SK-N-SH (cell line): Measurements from ENCODE around the gene CCDC194. TPM values are rescaled to one million over a fixed set of nuclear protein-coding genes. Genes with fewer than 3 reads are reported as not detected.
A peak's percentile ranks its signal among the peaks of the same experiment; 100 is the strongest.

ENCODE experiments used
- CTCF ChIA-PET: fragments of 300-600, 350-600 bp; formaldehyde crosslinking; extraction: SDS; loops from one replicate; lab custom pipeline; 2021; lab: Yijun Ruan, JAX
- POLR2A ChIA-PET: fragments of 350-600 bp; sonication (Branson Sonifier 250); formaldehyde crosslinking; extraction: SDS; loops from one replicate; lab custom pipeline; 2020; ENCODE audit warnings: antibody characterized with exemption, inconsistent platforms; lab: Yijun Ruan, JAX
- DNase-seq: peaks from one replicate; pipeline ENCODE4 v3.0.0; 2012
- H2AFZ ChIP-seq: fragments of 200-600 bp; sonication (generic); 2 replicates; pipeline ENCODE4 v1.8.1; 2016; ENCODE audit warnings: antibody characterized with exemption, mild to moderate bottlenecking, low read depth
- H3F3A ChIP-seq: fragments of 200-600 bp; sonication (generic); replicated peaks from 2 replicates; pipeline ENCODE3; 2016; ENCODE audit warnings: antibody characterized with exemption, mild to moderate bottlenecking; ENCODE audit not compliant: insufficient read depth
- H3K27ac ChIP-seq, 2 experiments: fragments of 200-500 bp in 1 of 2; fragments of 200-600 bp in 1 of 2; sonication (Bioruptor generic) in 1 of 2; sonication (generic), shearing (Covaris generic) in 1 of 2; 2 replicates each; pipeline versions ENCODE4 v1.5.1 to v1.6.1; 2014 to 2016; ENCODE audit warnings: low read depth in 2 of 2, inconsistent platforms in 1 of 2, low read length in 1 of 2, mild to moderate bottlenecking in 1 of 2, mixed read lengths in 1 of 2
- H3K27me3 ChIP-seq: fragments of 200-600 bp; sonication (generic), shearing (Covaris generic); 2 replicates; pipeline ENCODE4 v1.6.1; 2016; ENCODE audit warnings: mixed run types; ENCODE audit not compliant: insufficient read depth
- H3K36me3 ChIP-seq, 2 experiments: fragments of 200-500 bp in 1 of 2; fragments of 200-600 bp in 1 of 2; sonication (Bioruptor generic) in 1 of 2; sonication (generic) in 1 of 2; replicated peaks in 1 of 2; 2 replicates each; pipeline versions ENCODE3 to v1.5.1; 2014 to 2016; ENCODE audit warnings: low read length in 1 of 2, mild to moderate bottlenecking in 1 of 2; ENCODE audit not compliant: insufficient read depth in 2 of 2, control insufficient read depth in 1 of 2
- H3K4me1 ChIP-seq, 2 experiments: fragments of 200-500 bp in 1 of 2; fragments of 200-600 bp in 1 of 2; sonication (Bioruptor generic) in 1 of 2; sonication (generic), shearing (Covaris generic) in 1 of 2; 2 replicates each; pipeline versions ENCODE4 v1.5.1 to v1.6.1; 2014 to 2016; ENCODE audit warnings: low read depth in 1 of 2, low read length in 1 of 2, mixed run types in 1 of 2; ENCODE audit not compliant: insufficient read depth in 2 of 2, control insufficient read depth in 1 of 2
- H3K4me2 ChIP-seq: fragments of 200-600 bp; sonication (generic), shearing (Covaris generic); 2 replicates; pipeline ENCODE4 v1.6.1; 2017; ENCODE audit warnings: mixed run types
- H3K4me3 ChIP-seq, 2 experiments: fragments of 200-500 bp in 1 of 2; fragments of 200-600 bp in 1 of 2; sonication (Bioruptor generic) in 1 of 2; sonication (generic), shearing (Covaris generic) in 1 of 2; 2 replicates each; pipeline versions ENCODE4 v1.5.1 to v1.8.1; 2014 to 2016; ENCODE audit warnings: low read depth in 2 of 2, inconsistent platforms in 1 of 2, low read length in 1 of 2, mild to moderate bottlenecking in 1 of 2, mixed read lengths in 1 of 2, moderate library complexity in 1 of 2
- H3K79me2 ChIP-seq: fragments of 200-600 bp; sonication (generic); 2 replicates; pipeline ENCODE4 v1.8.1; 2017; ENCODE audit warnings: mild to moderate bottlenecking; ENCODE audit not compliant: insufficient read depth
- H3K9ac ChIP-seq: fragments of 200-600 bp; sonication (generic); 2 replicates; pipeline ENCODE4 v1.6.1; 2017; ENCODE audit warnings: mixed run types
- H3K9me2 ChIP-seq: fragments of 200-600 bp; sonication (generic); 2 replicates; pipeline ENCODE4 v1.6.1; 2017; ENCODE audit warnings: mixed run types
- H3K9me3 ChIP-seq: fragments of 200-600 bp; sonication (generic); 2 replicates; pipeline ENCODE4 v1.6.1; 2017; ENCODE audit warnings: mixed run types, mild to moderate bottlenecking, moderate library complexity
- H4K20me1 ChIP-seq: fragments of 200-600 bp; sonication (generic); 2 replicates; pipeline ENCODE4 v1.6.1; 2017; ENCODE audit warnings: mild to moderate bottlenecking, mixed run types; ENCODE audit not compliant: insufficient read depth
- EZH2phosphoT487 ChIP-seq: fragments of 200-600 bp; sonication (generic); IDR thresholded peaks from 2 replicates; pipeline ENCODE4 v1.6.1; 2017; ENCODE audit warnings: low read depth, mixed run types, mild to moderate bottlenecking, antibody characterized with exemption, moderate library complexity, borderline replicate concordance
- FOXM1 ChIP-seq: IDR thresholded peaks from 2 replicates; pipeline ENCODE4 v1.4.0; 2012; ENCODE audit warnings: low read depth, mild to moderate bottlenecking
- MXI1 ChIP-seq: IDR thresholded peaks from 2 replicates; pipeline ENCODE4 v1.6.1; 2012; ENCODE audit warnings: mild to moderate bottlenecking, low read depth, low read length, improper control_type of control experiment
- NFIC ChIP-seq: IDR thresholded peaks from 2 replicates; pipeline ENCODE4 v1.4.0; 2012; ENCODE audit warnings: borderline replicate concordance
- RAD21 ChIP-seq: IDR thresholded peaks from 2 replicates; pipeline ENCODE4 v1.6.1; 2012; ENCODE audit warnings: mild to moderate bottlenecking, low read length
- RFX5 ChIP-seq: IDR thresholded peaks from 2 replicates; pipeline ENCODE4 v1.6.1; 2012; ENCODE audit warnings: mild to moderate bottlenecking, improper control_type of control experiment, low read length
- RXRA ChIP-seq: IDR thresholded peaks from 2 replicates; pipeline ENCODE4 v1.4.0; 2012; ENCODE audit warnings: low read depth, mild to moderate bottlenecking, borderline replicate concordance
- SMC3 ChIP-seq: IDR thresholded peaks from 2 replicates; pipeline ENCODE4 v1.6.1; 2012; ENCODE audit warnings: low read depth, low read length, improper control_type of control experiment
- TCF12 ChIP-seq: IDR thresholded peaks from 2 replicates; pipeline ENCODE4 v1.4.0; 2012
- WGBS: methylation state at CpG from one replicate; pipeline ENCODE4 v1.1.6; 2017; ENCODE audit warnings: low lambda C conversion rate; 5-methylcytosine and 5-hydroxymethylcytosine counted together
- polyA plus RNA-seq, 3 experiments: library from polyadenylated mRNA; depleted of rRNA; stranded (reverse); fragments of >200 nt; gene quantifications; 2 replicates each; pipeline ENCODE4 v1.2.3, GENCODE V29; 2012
- TF ChIP-seq, protein P1 (sequence below): fragments of 200-600 bp; sonication (generic); IDR thresholded peaks from 2 replicates; pipeline ENCODE4 v1.6.1; 2017; ENCODE audit warnings: antibody characterized with exemption, mild to moderate bottlenecking, moderate library complexity

The CCDC194 gene
- polyA plus RNA-seq, 1 of the 3 experiments (the other 2 are of a cell fraction), result not detected

DNA sequence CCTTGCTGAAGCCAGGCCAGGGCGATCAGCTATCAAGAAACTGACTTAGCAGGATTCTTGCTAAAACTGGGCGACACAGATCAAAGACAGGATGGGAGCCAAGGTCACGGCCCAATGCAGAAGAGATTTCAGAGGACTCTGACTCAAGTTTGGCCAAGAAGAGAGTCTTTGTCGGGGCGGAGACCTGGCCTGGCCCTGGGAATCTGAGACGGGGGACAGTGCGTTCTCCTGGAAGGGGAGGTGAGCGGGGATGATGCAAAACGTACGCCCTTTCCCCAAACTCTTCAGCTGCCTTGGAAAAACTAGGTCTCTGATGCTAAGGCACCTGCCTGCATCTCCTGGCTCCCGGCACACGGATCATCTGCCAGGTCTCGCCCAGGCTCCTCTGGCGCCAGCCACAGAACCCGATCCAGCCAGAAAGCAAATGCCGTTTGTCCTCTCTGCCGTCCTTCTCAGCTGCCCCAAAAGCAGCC lies 35.7 kb upstream of the CCDC194 start:
- CTCF ChIA-PET, result interaction anchor here (1.0 to 2.9 kb wide), 4 partner anchors 10 to 44 kb away, joined by 3 to 11 read pairs (median 4); partner anchors contain the start of gene MVB12A
- no peak overlapping the region for H3K4me3 ChIP-seq
- no peaks in the 10 kb centered on the region; a peak in 1 of 4 replicates for H3K4me1 ChIP-seq
- POLR2A ChIA-PET, result no interaction called here
- TF ChIP-seq SMC3 (no peak), FOXM1 (no peak), NFIC (no peak), EZH2phosphoT487 (no peak), RXRA (no peak), TCF12 (no peak), RFX5 (no peak), MXI1 (no peak)
- TF ChIP-seq, all 33 proteins: peak for 0
- Histone ChIP-seq H4K20me1 (no peaks in the 10 kb centered on the region), H3K27ac (no peak overlapping the region), H3F3A (peaks cover 4% of the 10 kb centered on the region), H3K4me2 (no peak overlapping the region), H3K9me3 (no peaks in the 10 kb centered on the region), H3K27me3 (no peaks in the 10 kb centered on the region), H3K36me3 (no peaks in the 10 kb centered on the region), H3K9me2 (no peaks in the 10 kb centered on the region), H3K9ac (no peak overlapping the region), H2AFZ (no peak overlapping the region), H3K79me2 (no peaks in the 10 kb centered on the region)
- DNase-seq, result no peak
- WGBS, result 87% methylated on average over 11 of the region's 17 CpGs

GRCh38 chr19:17424743-17425365 lies 30.9 kb upstream of the CCDC194 start:
- Histone ChIP-seq H3K27me3 (no peaks in the 10 kb centered on the region), H3K27ac (no peak overlapping the region), H3K4me1 (peaks cover 0 to 4% of the 10 kb centered on the region in 2 experiments; a peak in 1 of 4 replicates), H3F3A (peaks cover 4% of the 10 kb centered on the region), H3K9me3 (no peaks in the 10 kb centered on the region), H4K20me1 (no peaks in the 10 kb centered on the region), H3K9me2 (no peaks in the 10 kb centered on the region), H3K9ac (no peak overlapping the region), H3K36me3 (peaks cover 3 to 7% of the 10 kb centered on the region in 2 experiments), H2AFZ (no peak overlapping the region), H3K79me2 (no peaks in the 10 kb centered on the region), H3K4me2 (no peak overlapping the region), H3K4me3 (peak overlapping the region in 1 of 2 experiments; percentile 26; a peak in 1 of 4 replicates)
- ChIA-PET POLR2A (no interaction called here), CTCF (interaction anchor here (0.6 to 1.3 kb wide), 8 partner anchors 10 to 179 kb away, joined by 3 to 7 read pairs (median 4); partner anchors contain the start of gene TMEM221)
- peak; percentile 40 for TF ChIP-seq SMC3
- TF ChIP-seq NFIC, result no peak
- TF ChIP-seq RAD21, result peak; percentile 51
- TF ChIP-seq, protein P1, sequence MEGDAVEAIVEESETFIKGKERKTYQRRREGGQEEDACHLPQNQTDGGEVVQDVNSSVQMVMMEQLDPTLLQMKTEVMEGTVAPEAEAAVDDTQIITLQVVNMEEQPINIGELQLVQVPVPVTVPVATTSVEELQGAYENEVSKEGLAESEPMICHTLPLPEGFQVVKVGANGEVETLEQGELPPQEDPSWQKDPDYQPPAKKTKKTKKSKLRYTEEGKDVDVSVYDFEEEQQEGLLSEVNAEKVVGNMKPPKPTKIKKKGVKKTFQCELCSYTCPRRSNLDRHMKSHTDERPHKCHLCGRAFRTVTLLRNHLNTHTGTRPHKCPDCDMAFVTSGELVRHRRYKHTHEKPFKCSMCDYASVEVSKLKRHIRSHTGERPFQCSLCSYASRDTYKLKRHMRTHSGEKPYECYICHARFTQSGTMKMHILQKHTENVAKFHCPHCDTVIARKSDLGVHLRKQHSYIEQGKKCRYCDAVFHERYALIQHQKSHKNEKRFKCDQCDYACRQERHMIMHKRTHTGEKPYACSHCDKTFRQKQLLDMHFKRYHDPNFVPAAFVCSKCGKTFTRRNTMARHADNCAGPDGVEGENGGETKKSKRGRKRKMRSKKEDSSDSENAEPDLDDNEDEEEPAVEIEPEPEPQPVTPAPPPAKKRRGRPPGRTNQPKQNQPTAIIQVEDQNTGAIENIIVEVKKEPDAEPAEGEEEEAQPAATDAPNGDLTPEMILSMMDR, result peak; percentile 45
- 52% methylated on average over 19 of the region's 27 CpGs for WGBS
- peak; percentile 91 for DNase-seq
